HUES48 (cell line): ENCODE data around the gene TCP11L1.

ENCODE experiments used
- H3K27ac ChIP-seq: one replicate; pipeline ENCODE4 v1.7.0; 2013; ENCODE audit warnings: low read depth, low read length, inconsistent platforms
- H3K27me3 ChIP-seq: 2 replicates; pipeline ENCODE4 v1.6.1; 2013; ENCODE audit warnings: mild to moderate bottlenecking, low read length; ENCODE audit not compliant: control insufficient read depth, insufficient read depth
- H3K36me3 ChIP-seq: 2 replicates; pipeline ENCODE4 v1.6.1; 2013; ENCODE audit warnings: low read length; ENCODE audit not compliant: control insufficient read depth, insufficient read depth
- H3K4me1 ChIP-seq: 2 replicates; pipeline ENCODE4 v1.6.1; 2013; ENCODE audit warnings: mild to moderate bottlenecking, low read length; ENCODE audit not compliant: control insufficient read depth, insufficient read depth
- H3K4me3 ChIP-seq: 2 replicates; pipeline ENCODE4 v1.5.1; 2013; ENCODE audit warnings: mild to moderate bottlenecking, low read depth, low read length
- H3K9ac ChIP-seq: 2 replicates; pipeline ENCODE4 v1.6.1; 2013; ENCODE audit warnings: mild to moderate bottlenecking, low read depth, low read length, moderate library complexity
- H3K9me3 ChIP-seq: 2 replicates; pipeline ENCODE4 v1.6.1; 2013; ENCODE audit warnings: low read length; ENCODE audit not compliant: control insufficient read depth, insufficient read depth

TCP11L1 gene

DNA sequence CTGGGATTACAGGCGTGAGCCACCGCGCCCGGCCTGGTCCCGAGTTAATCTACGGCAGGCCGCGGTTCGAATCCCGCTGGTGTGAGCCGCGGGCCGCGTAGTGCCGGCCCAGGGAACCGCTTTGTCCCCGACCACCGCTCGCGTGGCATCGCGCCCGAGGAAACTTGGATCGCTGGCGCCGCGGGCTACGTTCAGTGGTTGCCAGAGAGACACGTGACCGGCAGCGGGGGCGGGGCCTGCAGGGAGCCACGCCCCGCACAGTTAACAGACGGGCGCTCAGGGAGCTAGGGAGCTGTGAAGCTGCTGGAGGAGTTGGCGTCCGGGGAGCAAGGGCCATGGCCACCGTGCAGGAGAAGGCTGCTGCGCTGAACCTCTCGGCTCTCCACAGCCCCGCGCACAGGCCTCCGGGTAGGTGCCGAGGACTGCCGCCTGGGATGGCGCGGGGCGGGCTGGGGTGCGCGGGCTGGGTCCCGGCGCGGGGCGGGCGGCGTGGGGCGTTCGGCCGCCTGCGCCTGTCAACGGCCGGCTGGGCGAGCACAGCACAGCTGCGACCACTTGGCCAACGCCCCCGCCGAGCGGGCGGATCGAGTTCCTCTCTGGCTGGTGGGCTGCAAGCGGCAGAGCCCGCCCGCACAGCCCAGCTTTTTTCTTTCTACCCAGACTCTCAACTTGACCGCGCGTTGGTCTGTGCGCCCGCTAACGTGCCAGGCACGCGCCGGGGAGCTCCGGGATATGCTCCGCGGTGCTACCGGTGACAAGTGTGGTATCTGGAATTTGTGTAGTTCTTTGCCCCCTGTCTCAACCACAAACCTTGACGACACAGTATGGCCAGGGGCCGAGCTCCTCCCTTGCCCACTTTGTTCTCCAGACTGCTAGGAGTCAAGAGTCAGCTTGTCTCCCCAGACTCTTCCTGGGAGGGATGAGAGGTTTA, 23.5 kb upstream of the TCP11L1 start, which contains the start of gene DEPDC7:
TSS of gene DEPDC7 (plus strand) at position 258 of the 931 bp plus-strand sequence. CDS start at position 336, 78 bp downstream.
- no peak within 1 kb of the TSS; the same call in 1 of the 2 replicates for H3K9ac ChIP-seq
- no peaks in the 10 kb centered on the region for H3K9me3 ChIP-seq
- peak within 1 kb of the TSS; percentile 15 for H3K27ac ChIP-seq
- H3K4me3 ChIP-seq, result peak within 1 kb of the TSS; percentile 52
- no peaks in the 10 kb centered on the region for H3K36me3 ChIP-seq
- peaks cover 18% of the 10 kb centered on the region for H3K4me1 ChIP-seq
- H3K27me3 ChIP-seq, result peaks cover 16% of the 10 kb centered on the region

DNA sequence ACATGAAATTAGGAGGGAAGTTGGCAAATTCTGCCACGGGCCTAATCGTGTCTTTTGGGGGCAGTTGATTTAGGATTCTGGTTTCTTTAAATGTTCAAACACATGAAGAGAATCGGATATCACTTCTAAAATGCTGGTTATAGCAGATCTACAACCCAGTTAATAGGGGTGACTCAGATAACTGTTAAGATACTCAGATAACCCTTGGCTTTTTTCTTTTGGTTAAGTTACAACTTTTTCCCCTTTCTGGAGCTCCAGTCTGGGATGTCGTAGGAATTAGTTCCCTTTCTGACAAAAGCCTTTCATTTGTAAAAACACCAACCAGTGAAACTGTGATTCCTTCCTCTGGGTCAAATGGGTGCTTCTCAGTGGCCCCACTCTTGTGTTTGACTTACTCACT, 22.7 kb upstream of the TCP11L1 start:
- no peak overlapping the region for H3K9ac ChIP-seq
- no peaks in the 10 kb centered on the region for H3K36me3 ChIP-seq
- H3K9me3 ChIP-seq, result no peaks in the 10 kb centered on the region
- H3K27ac ChIP-seq, result no peak overlapping the region
- peaks cover 16% of the 10 kb centered on the region for H3K27me3 ChIP-seq
- H3K4me1 ChIP-seq, result peaks cover 18% of the 10 kb centered on the region
- peak overlapping the region; percentile 52 for H3K4me3 ChIP-seq

- H3K27ac ChIP-seq, result no peak overlapping the region
Measured at GRCh38 chr11:33017478-33017877, 21.9 kb upstream of the TCP11L1 start.

DNA sequence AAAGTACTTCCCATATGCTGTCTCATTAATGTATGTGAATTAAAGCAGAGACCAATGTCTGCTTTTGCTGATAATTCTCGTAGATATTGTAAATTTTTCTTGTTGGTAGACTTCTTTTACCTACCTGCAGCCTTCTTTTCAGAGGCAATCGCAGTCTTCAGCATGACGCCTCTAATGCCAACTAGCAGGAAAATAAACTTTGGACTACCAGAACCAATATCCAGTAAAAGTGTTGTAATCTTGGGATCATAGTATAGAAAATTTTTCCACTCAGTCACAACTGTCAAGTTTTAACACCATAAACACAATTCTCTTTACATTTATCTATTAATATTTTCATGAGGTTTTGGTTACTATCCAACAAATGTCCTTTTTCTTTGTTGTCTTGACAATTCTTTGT, 21.4 kb upstream of the TCP11L1 start:
- no peak overlapping the region for H3K4me3 ChIP-seq
- no peaks in the 10 kb centered on the region for H3K36me3 ChIP-seq
- H3K9me3 ChIP-seq, result no peaks in the 10 kb centered on the region
- peaks cover 16% of the 10 kb centered on the region for H3K27me3 ChIP-seq
- no peak overlapping the region for H3K27ac ChIP-seq
- H3K9ac ChIP-seq, result no peak overlapping the region
- H3K4me1 ChIP-seq, result peaks cover 18% of the 10 kb centered on the region

More at GRCh38 chr11:33017478-33017877, 21.9 kb upstream of the TCP11L1 start:
- Histone ChIP-seq H3K9me3 (no peaks in the 10 kb centered on the region), H3K27me3 (peaks cover 16% of the 10 kb centered on the region), H3K4me1 (peaks cover 18% of the 10 kb centered on the region), H3K9ac (no peak overlapping the region), H3K36me3 (no peaks in the 10 kb centered on the region), H3K4me3 (no peak overlapping the region; the same call in 1 of the 2 replicates)

- Histone ChIP-seq H3K4me1 (peaks cover 18% of the 10 kb centered on the region), H3K27ac (no peak overlapping the region), H3K9me3 (no peaks in the 10 kb centered on the region), H3K36me3 (no peaks in the 10 kb centered on the region), H3K27me3 (peaks cover 16% of the 10 kb centered on the region), H3K4me3 (no peak overlapping the region), H3K9ac (no peak overlapping the region)
Measured at GRCh38 chr11:33018840-33019239, 20.5 kb upstream of the TCP11L1 start.

GRCh38 chr11:33021501-33021900, 17.9 kb upstream of the TCP11L1 start:
- peaks cover 22% of the 10 kb centered on the region for H3K4me1 ChIP-seq
- H3K27me3 ChIP-seq, result peaks cover 9% of the 10 kb centered on the region
- H3K9ac ChIP-seq, result no peak overlapping the region
- no peaks in the 10 kb centered on the region for H3K36me3 ChIP-seq
- no peak overlapping the region for H3K27ac ChIP-seq
- H3K9me3 ChIP-seq, result no peaks in the 10 kb centered on the region
- H3K4me3 ChIP-seq, result no peak overlapping the region

DNA sequence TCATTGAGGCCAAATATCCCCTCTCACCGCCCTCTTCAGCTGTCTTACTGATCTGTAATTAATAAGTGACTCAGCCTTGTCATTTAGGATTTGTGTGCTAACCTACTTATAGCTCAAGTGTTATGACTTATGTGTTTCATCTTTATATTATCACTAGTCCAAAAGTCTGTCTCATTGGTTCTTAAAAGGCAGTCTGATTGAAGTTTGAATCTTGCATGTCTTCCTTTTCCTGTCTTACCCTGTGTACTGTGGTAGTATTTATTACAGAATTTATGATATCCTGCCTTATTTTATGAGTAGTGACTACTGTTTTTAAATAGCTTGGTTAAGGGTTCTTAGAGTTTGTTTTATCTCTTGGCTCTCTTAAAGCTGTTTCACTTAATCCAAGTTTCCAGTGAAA, 17.4 kb upstream of the TCP11L1 start:
- peaks cover 6% of the 10 kb centered on the region; the same call in 1 of the 2 replicates for H3K27me3 ChIP-seq
- H3K36me3 ChIP-seq, result no peaks in the 10 kb centered on the region
- no peak overlapping the region for H3K4me3 ChIP-seq
- no peak overlapping the region for H3K27ac ChIP-seq
- peaks cover 18% of the 10 kb centered on the region for H3K4me1 ChIP-seq
- H3K9me3 ChIP-seq, result no peaks in the 10 kb centered on the region
- no peak overlapping the region for H3K9ac ChIP-seq

GRCh38 chr11:33025339-33025722, 14.0 kb upstream of the TCP11L1 start:
- Histone ChIP-seq H3K27ac (no peak overlapping the region), H3K27me3 (no peaks in the 10 kb centered on the region), H3K36me3 (no peaks in the 10 kb centered on the region), H3K9me3 (no peaks in the 10 kb centered on the region), H3K4me1 (peaks cover 7% of the 10 kb centered on the region; the same call in 1 of the 2 replicates), H3K9ac (no peak overlapping the region), H3K4me3 (no peak overlapping the region)

GRCh38 chr11:33027233-33027632, 12.1 kb upstream of the TCP11L1 start:
- Histone ChIP-seq H3K4me3 (no peak overlapping the region), H3K4me1 (peaks cover 7% of the 10 kb centered on the region; the same call in 1 of the 2 replicates), H3K27me3 (no peaks in the 10 kb centered on the region), H3K36me3 (no peaks in the 10 kb centered on the region), H3K9ac (no peak overlapping the region), H3K27ac (no peak overlapping the region), H3K9me3 (no peaks in the 10 kb centered on the region)

- Histone ChIP-seq H3K4me3 (no peak overlapping the region), H3K4me1 (peaks cover 7% of the 10 kb centered on the region; the same call in 1 of the 2 replicates), H3K27ac (no peak overlapping the region), H3K9ac (no peak overlapping the region), H3K9me3 (no peaks in the 10 kb centered on the region), H3K27me3 (no peaks in the 10 kb centered on the region), H3K36me3 (no peaks in the 10 kb centered on the region)
Measured at GRCh38 chr11:33027846-33028536, 11.4 kb upstream of the TCP11L1 start.

DNA sequence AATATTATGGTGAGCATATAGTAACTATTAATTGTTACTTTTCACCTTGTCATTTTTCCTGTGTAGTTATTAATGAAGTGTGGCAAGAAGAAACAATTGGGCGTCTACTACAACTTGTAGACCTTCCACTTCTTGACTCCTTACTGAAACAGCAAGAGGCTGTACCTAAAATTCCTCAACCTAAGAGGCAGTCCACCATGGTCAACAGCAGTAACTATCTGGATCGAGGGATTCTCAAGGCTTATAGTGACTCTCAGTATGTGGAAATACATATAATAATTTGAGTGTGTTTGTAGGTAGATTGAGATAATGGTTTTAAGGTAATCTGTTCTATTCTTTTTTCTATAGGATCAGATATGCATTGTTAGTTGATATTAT, 10.8 kb upstream of the TCP11L1 start:
- H3K36me3 ChIP-seq, result no peaks in the 10 kb centered on the region
- H3K4me1 ChIP-seq, result peaks cover 7% of the 10 kb centered on the region; the same call in 1 of the 2 replicates
- H3K9ac ChIP-seq, result no peak overlapping the region
- no peak overlapping the region for H3K4me3 ChIP-seq
- no peaks in the 10 kb centered on the region for H3K9me3 ChIP-seq
- no peak overlapping the region for H3K27ac ChIP-seq
- H3K27me3 ChIP-seq, result no peaks in the 10 kb centered on the region
